Neural progenitor cell (in vitro differentiated cells): ENCODE results near the gene UCMA.

Experiments used
- CTCF ChIP-seq: fragments of 200-600 bp; sonication (generic); IDR thresholded peaks from 2 replicates; pipeline ENCODE4 v1.5.1; 2017; ENCODE audit warnings: antibody characterized with exemption, mild to moderate bottlenecking
- EZH2 ChIP-seq: fragments of 200-600 bp; sonication (generic); IDR thresholded peaks from 2 replicates; pipeline ENCODE4 v1.6.1; 2017; ENCODE audit warnings: antibody characterized with exemption, mild to moderate bottlenecking, moderate library complexity
- EZH2phosphoT487 ChIP-seq: fragments of 200-600 bp; sonication (generic); IDR thresholded peaks from 2 replicates; pipeline ENCODE4 v1.6.1; 2017; ENCODE audit warnings: antibody characterized with exemption

GRCh38 chr10:13239923-13240322 is 5.7 kb upstream of the UCMA start:
- TF ChIP-seq CTCF (no peak), EZH2 (no peak), EZH2phosphoT487 (no peak)
